Epithelial cell of proximal tubule (primary cell): Measurements from ENCODE around the gene GCNT4. TPM values are rescaled to one million over a fixed set of nuclear protein-coding genes. Genes with fewer than 3 reads are reported as not detected.

Experiments used
- DNase-seq: peaks from one replicate; pipeline ENCODE4 v3.0.0-alpha.2; 2011; ENCODE audit warnings: low read depth
- H3K4me3 ChIP-seq: 2 replicates; pipeline ENCODE4 v1.5.1; 2011; ENCODE audit warnings: low read depth, mild to moderate bottlenecking, low read length
- CTCF ChIP-seq: conservative IDR thresholded peaks from 2 replicates; pipeline ENCODE4 v1.5.1; 2012; ENCODE audit warnings: low read depth, mild to moderate bottlenecking, low read length
- total RNA-seq: library from RNA; depleted of rRNA; stranded (reverse); fragments of >200 nt; gene quantifications from 2 replicates; pipeline ENCODE4 v1.2.3, GENCODE V29; 2015

GCNT4 gene
- total RNA-seq, 1 donor from 2014 or later: 2.3 TPM

- no peak overlapping the region for H3K4me3 ChIP-seq
- no peak for DNase-seq
- TF ChIP-seq CTCF: no peak
Measured at GRCh38 chr5:75078027-75078426, 25.7 kb upstream of the GCNT4 start.

GRCh38 chr5:75072061-75072460, 19.7 kb upstream of the GCNT4 start:
- no peak overlapping the region for H3K4me3 ChIP-seq
- no peak for TF ChIP-seq CTCF
- no peak for DNase-seq

- DNase-seq: no peak
- TF ChIP-seq CTCF: no peak
- no peak overlapping the region for H3K4me3 ChIP-seq
Measured at GRCh38 chr5:75071100-75071499, 18.7 kb upstream of the GCNT4 start.

- no peak for DNase-seq
- no peak for TF ChIP-seq CTCF
- no peak overlapping the region for H3K4me3 ChIP-seq
Measured at GRCh38 chr5:75067434-75067833, 15.1 kb upstream of the GCNT4 start.

- no peak for TF ChIP-seq CTCF
- no peak for DNase-seq
- no peak overlapping the region for H3K4me3 ChIP-seq
Measured at GRCh38 chr5:75062925-75063531, 10.7 kb upstream of the GCNT4 start.

- no peak for DNase-seq
- TF ChIP-seq CTCF: no peak
- H3K4me3 ChIP-seq: no peak overlapping the region
Measured at GRCh38 chr5:75059912-75060545, 7.7 kb upstream of the GCNT4 start.

GRCh38 chr5:75058986-75059535, 6.7 kb upstream of the GCNT4 start:
- no peak for TF ChIP-seq CTCF
- H3K4me3 ChIP-seq: no peak overlapping the region
- no peak for DNase-seq
